Measurements from ENCODE around the gene RBM39.

The RBM39 gene

GRCh38 chr20:35702051-35702823 lies 39.8 kb downstream of the RBM39 start:
- no peak overlapping the region for H2AFZ ChIP-seq (ENCODE audit: low read depth, low read length)
- H3K36me3 ChIP-seq (replicated peaks; ENCODE audit: low read depth, low read length), result peaks cover 42% of the 10 kb centered on the region
- peaks cover 56% of the 10 kb centered on the region for H3K79me2 ChIP-seq (ENCODE audit: low read length)

GRCh38 chr20:35700625-35701148 lies 41.4 kb downstream of the RBM39 start:
- H3K79me2 ChIP-seq (ENCODE audit: low read length), result peaks cover 50% of the 10 kb centered on the region
- no peak overlapping the region for H2AFZ ChIP-seq (ENCODE audit: low read depth, low read length)
- H3K4me2 ChIP-seq (ENCODE audit: low read length), result peak overlapping the region; percentile 72
- H3K27me3 ChIP-seq (ENCODE audit: low read depth, low read length), result no peaks in the 10 kb centered on the region
- peaks cover 23% of the 10 kb centered on the region for H4K20me1 ChIP-seq (ENCODE audit: insufficient read depth, low read length)
- H3K27ac ChIP-seq (ENCODE audit: low read length), result 0 out of 2 replicates have a peak overlapping the region, but pooled peaks have one; percentile 64
- no peaks in the 10 kb centered on the region for H3K9me3 ChIP-seq (ENCODE audit: insufficient read depth, low read length)
- TF ChIP-seq EZH2phosphoT487 (IDR thresholded peaks at IDR 0.05; ENCODE audit: low read depth) (no peak), CTCF (IDR thresholded peaks at IDR 0.05; ENCODE audit: low read depth, low read length) (no peak)
- H3K4me3 ChIP-seq (ENCODE audit: low read length), result peak overlapping the region; percentile 80
- H3K4me1 ChIP-seq (ENCODE audit: low read length), result peaks cover 19% of the 10 kb centered on the region
- H3K9ac ChIP-seq (ENCODE audit: low read length), result peak overlapping the region; percentile 82; the same call in 1 of the 2 replicates
- H3K36me3 ChIP-seq (replicated peaks; ENCODE audit: low read depth, low read length), result peaks cover 35% of the 10 kb centered on the region

More at GRCh38 chr20:35702051-35702823, 39.8 kb downstream of the RBM39 start:
- Histone ChIP-seq H3K9me3 (ENCODE audit: insufficient read depth, low read length) (no peaks in the 10 kb centered on the region), H3K4me3 (ENCODE audit: low read length) (no peak overlapping the region), H3K27ac (ENCODE audit: low read length) (no peak overlapping the region), H3K4me2 (ENCODE audit: low read length) (no peak overlapping the region), H4K20me1 (ENCODE audit: insufficient read depth, low read length) (peaks cover 31% of the 10 kb centered on the region), H3K4me1 (ENCODE audit: low read length) (peaks cover 19% of the 10 kb centered on the region), H3K9ac (ENCODE audit: low read length) (no peak overlapping the region), H3K27me3 (ENCODE audit: low read depth, low read length) (no peaks in the 10 kb centered on the region)
- TF ChIP-seq CTCF (IDR thresholded peaks at IDR 0.05; ENCODE audit: low read depth, low read length) (no peak), EZH2phosphoT487 (IDR thresholded peaks at IDR 0.05; ENCODE audit: low read depth) (no peak)

GRCh38 chr20:35699957-35700624 lies 42.0 kb downstream of the RBM39 start:
- Histone ChIP-seq H3K9ac (ENCODE audit: low read length) (peak overlapping the region; percentile 82), H3K79me2 (ENCODE audit: low read length) (peaks cover 47% of the 10 kb centered on the region), H3K27ac (ENCODE audit: low read length) (peak overlapping the region; percentile 64), H2AFZ (ENCODE audit: low read depth, low read length) (no peak overlapping the region), H3K9me3 (ENCODE audit: insufficient read depth, low read length) (no peaks in the 10 kb centered on the region), H4K20me1 (ENCODE audit: insufficient read depth, low read length) (peaks cover 20% of the 10 kb centered on the region), H3K4me1 (ENCODE audit: low read length) (peaks cover 19% of the 10 kb centered on the region), H3K27me3 (ENCODE audit: low read depth, low read length) (no peaks in the 10 kb centered on the region), H3K4me2 (ENCODE audit: low read length) (peak overlapping the region; percentile 72), H3K36me3 (replicated peaks; ENCODE audit: low read depth, low read length) (peaks cover 34% of the 10 kb centered on the region), H3K4me3 (ENCODE audit: low read length) (peak overlapping the region; percentile 80)
- TF ChIP-seq CTCF (IDR thresholded peaks at IDR 0.05; ENCODE audit: low read depth, low read length), result no peak
- TF ChIP-seq EZH2phosphoT487 (IDR thresholded peaks at IDR 0.05; ENCODE audit: low read depth), result no peak
